ENCODE measurements around the gene MEGF10. TPM values are rescaled to one million over a fixed set of nuclear protein-coding genes. Genes with fewer than 3 reads are reported as not detected.

The MEGF10 gene
- total RNA-seq, 1 donor from 2014 or later: 96.1 TPM

DNA sequence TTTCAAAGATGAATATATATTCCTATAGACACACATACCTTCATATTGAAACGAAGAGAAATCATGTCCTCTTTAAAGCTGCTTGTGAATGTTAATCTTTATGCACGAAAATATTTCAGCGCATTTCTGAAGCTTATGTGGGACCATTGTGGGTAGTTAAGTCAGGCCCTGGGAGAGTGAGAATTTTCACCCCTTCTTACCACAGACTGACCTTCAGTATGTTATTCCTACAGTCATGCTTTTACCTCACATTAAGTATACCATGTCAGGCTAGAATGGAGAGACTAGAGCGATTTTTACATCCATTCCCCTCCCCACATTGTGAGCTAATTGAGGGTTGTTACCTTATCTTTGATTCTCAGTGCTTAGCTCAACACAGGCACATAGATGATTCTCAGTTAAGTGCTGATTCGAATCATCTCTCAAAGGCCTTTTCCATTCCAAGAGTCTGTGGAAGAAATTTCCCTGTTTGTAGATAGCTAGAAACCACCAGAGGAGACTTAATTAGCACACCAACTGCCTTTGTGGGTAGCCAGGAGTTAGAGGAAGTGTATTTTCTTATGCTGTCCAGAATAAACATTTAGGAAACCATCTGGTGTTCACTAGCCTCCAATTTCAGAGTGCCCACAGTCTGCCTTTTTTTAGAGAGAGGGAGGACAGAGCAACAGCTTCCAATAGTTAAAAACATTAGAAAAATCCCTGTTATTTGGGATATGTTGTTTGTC is 110.5 kb downstream of the MEGF10 start:
- H3K4me3 Mint-ChIP-seq: no peak overlapping the region
- DNase-seq (ENCODE audit: low read depth, low spot score): no peak
- peaks cover 20% of the 10 kb centered on the region for H3K4me1 Mint-ChIP-seq
- TF ChIP-seq, protein P1, sequence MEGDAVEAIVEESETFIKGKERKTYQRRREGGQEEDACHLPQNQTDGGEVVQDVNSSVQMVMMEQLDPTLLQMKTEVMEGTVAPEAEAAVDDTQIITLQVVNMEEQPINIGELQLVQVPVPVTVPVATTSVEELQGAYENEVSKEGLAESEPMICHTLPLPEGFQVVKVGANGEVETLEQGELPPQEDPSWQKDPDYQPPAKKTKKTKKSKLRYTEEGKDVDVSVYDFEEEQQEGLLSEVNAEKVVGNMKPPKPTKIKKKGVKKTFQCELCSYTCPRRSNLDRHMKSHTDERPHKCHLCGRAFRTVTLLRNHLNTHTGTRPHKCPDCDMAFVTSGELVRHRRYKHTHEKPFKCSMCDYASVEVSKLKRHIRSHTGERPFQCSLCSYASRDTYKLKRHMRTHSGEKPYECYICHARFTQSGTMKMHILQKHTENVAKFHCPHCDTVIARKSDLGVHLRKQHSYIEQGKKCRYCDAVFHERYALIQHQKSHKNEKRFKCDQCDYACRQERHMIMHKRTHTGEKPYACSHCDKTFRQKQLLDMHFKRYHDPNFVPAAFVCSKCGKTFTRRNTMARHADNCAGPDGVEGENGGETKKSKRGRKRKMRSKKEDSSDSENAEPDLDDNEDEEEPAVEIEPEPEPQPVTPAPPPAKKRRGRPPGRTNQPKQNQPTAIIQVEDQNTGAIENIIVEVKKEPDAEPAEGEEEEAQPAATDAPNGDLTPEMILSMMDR (conservative IDR thresholded peaks at IDR 0.05): no peak
- H3K27me3 Mint-ChIP-seq (ENCODE audit: low read depth): no peaks in the 10 kb centered on the region
- H3K9me3 Mint-ChIP-seq: peaks cover 6% of the 10 kb centered on the region
- H3K36me3 Mint-ChIP-seq (ENCODE audit: low read depth): peaks cover 44% of the 10 kb centered on the region
- H3K27ac Mint-ChIP-seq (ENCODE audit: unreplicated experiment): no peak overlapping the region

DNA sequence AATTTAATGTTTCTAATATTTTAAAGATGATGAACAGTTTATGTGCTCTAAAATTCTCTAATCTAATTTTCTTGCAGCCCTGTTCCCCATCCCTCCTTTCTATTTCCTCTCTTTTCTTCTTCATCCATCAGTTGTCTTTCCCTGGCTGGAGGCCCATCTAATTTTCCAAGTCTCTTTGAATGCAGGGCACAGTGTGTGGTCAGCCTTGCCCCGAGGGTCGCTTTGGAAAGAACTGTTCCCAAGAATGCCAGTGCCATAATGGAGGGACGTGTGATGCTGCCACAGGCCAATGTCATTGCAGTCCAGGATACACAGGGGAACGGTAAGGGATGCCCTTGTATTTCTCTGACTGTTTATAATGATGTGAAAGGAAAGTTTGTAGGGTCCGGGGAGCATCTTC is 111.8 kb downstream of the MEGF10 start:
- no peak overlapping the region for H3K4me3 Mint-ChIP-seq
- TF ChIP-seq, protein P1 (conservative IDR thresholded peaks at IDR 0.05): no peak
- peaks cover 39% of the 10 kb centered on the region for H3K36me3 Mint-ChIP-seq (ENCODE audit: low read depth)
- H3K27me3 Mint-ChIP-seq (ENCODE audit: low read depth): no peaks in the 10 kb centered on the region
- H3K9me3 Mint-ChIP-seq: peaks cover 6% of the 10 kb centered on the region
- H3K4me1 Mint-ChIP-seq: peaks cover 22% of the 10 kb centered on the region
- DNase-seq (ENCODE audit: low read depth, low spot score): no peak
- no peak overlapping the region for H3K27ac Mint-ChIP-seq (ENCODE audit: unreplicated experiment)

DNA sequence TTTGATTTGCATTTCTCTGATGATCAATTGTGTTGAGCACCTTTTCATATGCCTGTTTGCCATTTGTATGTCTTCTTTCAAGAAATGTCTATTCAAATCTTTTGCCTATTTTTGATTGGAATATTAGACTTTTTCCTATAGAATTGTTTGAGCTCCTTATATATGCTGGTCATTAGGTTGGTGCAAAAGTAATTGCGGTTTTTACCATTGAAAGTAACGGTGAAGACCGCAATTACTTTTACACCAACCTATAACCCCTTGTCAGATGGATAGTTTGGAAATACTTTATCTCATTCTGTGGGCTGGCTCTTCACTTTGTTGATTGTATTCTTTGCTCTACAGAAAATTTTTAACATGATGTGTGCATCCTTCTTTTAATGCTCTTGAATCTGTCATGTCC is 113.6 kb downstream of the MEGF10 start:
- Mint-ChIP-seq H3K36me3 (ENCODE audit: low read depth) (peaks cover 32% of the 10 kb centered on the region), H3K4me3 (no peak overlapping the region), H3K27me3 (ENCODE audit: low read depth) (no peaks in the 10 kb centered on the region), H3K27ac (ENCODE audit: unreplicated experiment) (no peak overlapping the region), H3K4me1 (peaks cover 17% of the 10 kb centered on the region), H3K9me3 (peaks cover 6% of the 10 kb centered on the region)
- TF ChIP-seq, protein P1 (conservative IDR thresholded peaks at IDR 0.05): no peak
- DNase-seq (ENCODE audit: low read depth, low spot score): no peak

DNA sequence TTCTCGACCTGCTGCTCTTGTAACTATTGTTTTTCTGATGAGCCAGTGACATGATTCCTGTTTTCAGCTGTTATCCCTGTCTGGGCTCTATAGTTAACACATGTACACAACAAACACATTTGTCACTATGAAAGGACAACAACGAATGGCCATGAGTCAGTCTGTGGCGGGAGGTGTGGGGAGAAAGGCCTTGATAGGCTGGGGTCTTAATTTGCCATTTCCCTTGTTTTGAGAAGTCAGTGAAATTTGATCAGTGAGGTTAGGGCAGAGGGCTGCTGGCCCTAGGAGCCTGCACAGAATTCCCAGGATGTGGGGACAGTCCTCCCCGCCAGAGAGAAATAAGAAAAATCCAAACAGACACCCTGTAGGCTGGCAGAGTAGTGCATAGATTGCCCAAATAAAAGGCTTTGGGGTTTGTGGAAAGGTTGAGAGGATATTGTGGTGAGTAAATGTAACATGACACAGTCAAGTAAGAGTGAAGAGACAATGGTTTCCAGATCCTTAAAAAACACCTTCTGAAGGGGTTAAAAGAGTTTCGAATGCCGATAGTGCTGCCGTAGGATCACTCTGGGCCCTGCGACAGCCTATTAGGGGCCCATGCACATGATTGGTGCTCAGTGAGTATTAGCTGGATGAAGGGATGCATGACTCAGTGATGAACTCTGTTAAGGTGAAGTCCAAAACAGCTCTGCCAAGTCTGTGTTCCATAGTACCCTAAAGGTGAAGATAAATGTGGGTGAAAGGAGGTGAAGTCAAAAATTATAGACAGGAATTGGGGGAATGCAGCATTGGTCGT is 115.9 kb downstream of the MEGF10 start:
- peaks cover 16% of the 10 kb centered on the region for H3K36me3 Mint-ChIP-seq (ENCODE audit: low read depth)
- DNase-seq (ENCODE audit: low read depth, low spot score): no peak
- no peak overlapping the region for H3K27ac Mint-ChIP-seq (ENCODE audit: unreplicated experiment)
- no peaks in the 10 kb centered on the region for H3K27me3 Mint-ChIP-seq (ENCODE audit: low read depth)
- H3K4me3 Mint-ChIP-seq: no peak overlapping the region
- H3K9me3 Mint-ChIP-seq: peaks cover 6% of the 10 kb centered on the region
- TF ChIP-seq, protein P1 (conservative IDR thresholded peaks at IDR 0.05): no peak
- H3K4me1 Mint-ChIP-seq: peaks cover 17% of the 10 kb centered on the region

DNA sequence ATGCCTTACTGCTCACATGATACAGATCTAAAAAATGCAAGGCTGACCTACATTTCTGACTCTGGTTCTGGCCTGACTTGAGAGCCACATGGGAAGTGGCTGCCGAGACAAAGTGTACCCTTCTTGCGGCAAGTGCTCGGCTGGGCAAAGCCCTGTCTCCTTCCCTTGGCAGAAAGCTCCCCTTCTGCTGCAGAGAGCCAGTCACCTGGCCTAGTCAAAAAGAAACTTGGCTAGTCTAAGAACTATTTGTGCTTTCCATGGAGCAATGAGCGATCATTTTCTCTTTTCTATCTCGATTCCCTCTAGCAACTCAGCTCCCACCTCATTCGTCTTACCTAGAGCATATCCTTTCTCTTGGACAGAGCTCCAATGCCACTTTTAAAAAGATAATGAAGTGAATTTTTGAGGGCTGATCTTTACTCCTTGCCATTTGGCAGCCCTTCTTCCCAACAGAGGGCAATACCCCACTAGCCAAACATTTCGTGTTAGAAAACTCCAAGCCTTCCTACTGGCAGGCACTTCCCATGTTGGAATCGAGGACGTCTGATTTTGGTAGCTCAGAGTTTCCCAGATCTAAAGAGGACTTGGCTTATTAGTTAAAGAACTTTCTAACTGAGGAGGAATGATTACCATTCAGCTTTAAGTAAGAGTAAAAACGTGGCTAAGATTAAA is 118.8 kb downstream of the MEGF10 start:
- H3K27ac Mint-ChIP-seq (ENCODE audit: unreplicated experiment): no peak overlapping the region
- TF ChIP-seq, protein P1 (conservative IDR thresholded peaks at IDR 0.05): no peak
- peaks cover 2% of the 10 kb centered on the region for H3K36me3 Mint-ChIP-seq (ENCODE audit: low read depth)

More for the DNA sequence above, 118.8 kb downstream of the MEGF10 start:
- DNase-seq (ENCODE audit: low read depth, low spot score): no peak
- Mint-ChIP-seq H3K27me3 (ENCODE audit: low read depth) (no peaks in the 10 kb centered on the region), H3K4me3 (no peak overlapping the region), H3K9me3 (peaks cover 1% of the 10 kb centered on the region), H3K4me1 (peaks cover 13% of the 10 kb centered on the region)

All from neural crest cell (in vitro differentiated cells).